ENCODE measurements around the gene HPCA.

Gene HPCA

GRCh38 chr1:32886004-32886827, at the start of gene HPCA:
Gene HPCA, plus strand, starts transcription at chr1:32886491. Its CDS starts 2,408 bp downstream, at chr1:32888899.
- peak; percentile 21 to 30 for ATAC-seq

DNA sequence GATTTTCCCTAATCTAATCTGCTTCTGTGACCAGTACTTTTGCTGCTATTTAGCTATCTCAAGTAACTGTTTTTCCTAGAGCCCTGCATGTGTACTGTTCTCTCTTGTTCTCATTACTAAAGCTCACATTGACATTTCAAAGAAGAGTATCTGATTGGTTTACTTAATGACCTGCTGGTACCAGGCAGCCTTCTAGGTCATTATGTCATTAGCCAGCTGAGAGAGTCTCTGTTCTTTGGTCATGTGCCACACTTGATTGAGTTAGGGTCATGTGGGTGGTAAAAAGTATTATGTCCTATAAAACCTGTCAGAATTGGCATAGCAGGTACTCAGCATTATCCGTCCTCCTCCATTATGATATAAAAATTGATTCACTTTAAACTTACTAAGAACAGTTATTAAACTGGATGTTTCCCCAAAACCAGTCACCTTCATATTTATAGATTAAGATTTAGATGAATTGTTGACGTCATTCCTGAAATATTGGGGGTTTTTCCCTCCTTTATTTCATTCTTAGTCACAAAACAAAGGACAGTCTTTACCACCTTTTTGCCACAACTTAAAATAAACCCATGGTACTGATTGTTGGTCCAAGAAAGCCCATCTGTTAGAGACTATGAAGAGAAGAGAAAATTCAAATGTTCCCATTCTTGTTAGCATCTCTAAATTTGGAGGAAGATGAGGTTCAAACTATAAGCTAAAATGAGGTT, 37.8 kb upstream of the HPCA start:
- ATAC-seq, result peak; percentile 32 to 48

DNA sequence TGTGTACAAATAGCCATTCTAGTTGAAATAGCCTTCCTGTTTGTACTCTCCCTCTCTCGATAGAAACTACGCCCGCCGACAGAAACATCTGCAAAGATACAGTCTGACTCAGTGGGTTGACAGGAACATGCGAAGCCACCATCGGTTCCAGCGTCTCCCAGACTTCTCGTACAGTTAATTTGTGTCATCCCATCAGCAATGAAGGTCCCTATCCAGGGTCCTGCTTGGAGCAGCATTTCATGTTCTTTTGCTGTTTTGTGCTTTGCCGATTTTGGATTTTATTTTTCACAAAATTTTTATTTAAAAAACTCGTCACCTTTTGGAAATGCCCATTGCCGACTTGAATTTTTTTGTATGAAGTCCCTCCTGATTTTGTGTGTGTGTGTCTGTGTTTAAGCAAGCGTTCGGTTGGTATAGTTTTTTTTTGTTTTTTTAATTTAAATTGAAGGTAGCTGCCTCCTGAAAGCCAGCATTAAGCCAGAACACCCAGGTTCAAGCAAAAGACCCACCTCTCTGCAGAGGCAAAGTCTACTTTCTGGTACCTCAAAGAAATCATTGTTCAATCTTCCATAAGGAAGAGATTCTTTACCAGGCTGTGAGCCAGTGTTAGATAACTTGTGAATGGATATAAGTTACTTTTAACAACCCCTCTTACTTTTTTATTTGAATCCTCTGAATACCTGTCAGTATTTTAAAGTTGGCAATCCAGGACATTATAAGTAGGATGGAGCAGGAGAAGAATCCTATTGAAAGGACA, 30.3 kb upstream of the HPCA start:
- ATAC-seq, result no peak

GRCh38 chr1:32858136-32858535, 28.2 kb upstream of the HPCA start:
- ATAC-seq, result no peak

DNA sequence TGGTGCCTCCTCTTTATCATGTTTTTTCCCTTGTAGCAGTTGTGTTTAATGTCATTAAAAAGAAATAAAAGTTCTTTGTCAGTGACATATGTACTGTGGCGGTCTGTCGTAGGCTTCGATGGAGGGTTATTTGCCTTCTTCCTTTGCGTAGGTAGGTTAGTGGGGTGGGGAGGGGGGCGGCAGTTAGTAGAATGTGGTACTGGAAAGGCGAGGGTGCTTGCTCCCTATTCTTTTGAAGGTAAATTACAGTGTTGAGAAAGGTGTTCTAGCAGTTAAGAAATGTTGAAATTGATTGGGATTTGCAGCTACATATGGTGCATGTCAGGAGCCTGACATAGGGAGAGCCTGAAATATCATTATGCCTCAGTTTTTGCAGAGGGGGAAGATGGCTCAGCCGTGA, 27.5 kb upstream of the HPCA start:
- ATAC-seq, result no peak

- ATAC-seq, result no peak
Measured at GRCh38 chr1:32859915-32860314, 26.4 kb upstream of the HPCA start.

- ATAC-seq, result no peak
Measured at GRCh38 chr1:32860566-32860965, 25.7 kb upstream of the HPCA start.

DNA sequence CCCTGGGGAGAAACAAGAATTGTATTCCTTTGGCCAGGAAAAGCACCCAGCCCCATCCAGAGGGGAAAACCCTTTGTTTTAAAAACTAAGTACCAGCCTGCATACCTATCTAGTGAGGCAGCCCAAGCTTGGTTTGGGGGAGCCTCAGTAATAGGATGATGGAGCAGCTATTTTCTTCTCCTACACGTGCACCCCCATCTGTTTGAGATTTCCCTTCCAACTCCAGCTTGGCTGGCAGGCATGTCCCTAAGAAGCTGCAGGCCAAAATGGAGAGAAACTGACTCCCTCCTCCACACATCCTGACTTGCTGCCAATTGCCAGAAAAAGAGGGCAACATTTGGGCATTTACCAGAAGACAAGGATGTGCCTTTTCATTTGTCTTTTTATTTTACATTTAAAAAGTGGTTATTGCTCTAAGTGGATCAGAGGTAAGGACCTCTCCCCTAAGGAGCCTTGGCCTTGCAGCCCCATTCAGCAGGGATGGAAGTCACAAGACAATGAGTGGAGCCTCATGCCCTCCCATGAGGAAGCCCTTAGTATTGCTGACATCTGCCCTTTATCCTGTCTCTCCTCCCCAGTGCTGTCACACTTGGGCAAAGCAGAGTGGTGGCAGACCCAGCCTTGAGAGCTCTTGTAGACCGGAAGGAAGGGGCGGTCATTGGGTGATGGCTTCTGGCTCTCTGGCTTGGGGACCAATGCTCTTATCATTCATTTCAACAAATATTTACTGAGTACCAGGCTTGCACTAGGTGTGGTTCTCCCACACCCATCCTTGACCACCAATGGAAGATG, 24.2 kb upstream of the HPCA start:
- ATAC-seq, result no peak

DNA sequence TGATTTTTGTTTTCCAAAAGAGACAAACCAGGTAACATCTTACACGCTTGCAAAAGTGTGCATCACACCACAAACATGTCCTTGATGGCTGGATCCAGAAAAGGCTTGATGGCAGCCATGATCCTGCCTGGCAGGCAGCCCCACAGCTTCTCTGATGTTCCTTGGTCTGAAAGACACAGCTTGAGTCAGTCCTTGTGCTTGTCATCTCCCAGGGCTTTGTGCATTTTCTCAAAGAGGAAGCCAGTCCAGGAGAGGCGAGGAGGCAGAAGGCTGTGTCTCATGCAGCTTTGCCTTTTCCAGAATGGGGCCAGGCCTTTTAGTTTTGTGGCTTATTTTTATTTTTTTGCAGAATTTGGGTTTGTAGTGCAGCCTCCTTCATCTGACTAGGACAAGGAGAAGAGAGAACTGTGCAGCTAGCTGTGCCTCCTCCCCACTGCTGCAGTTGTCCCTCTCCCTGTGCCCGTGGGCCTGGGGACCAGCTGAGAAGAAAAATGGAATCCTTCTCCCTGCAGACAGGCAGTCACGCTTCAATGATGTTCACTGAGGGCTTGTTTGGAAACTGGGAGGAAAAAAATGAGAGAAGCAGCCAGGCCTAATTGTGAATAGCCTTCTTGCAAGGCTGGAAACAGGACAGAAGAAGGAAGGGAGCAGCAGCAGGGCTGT, 22.9 kb upstream of the HPCA start:
- no peak for ATAC-seq

DNA sequence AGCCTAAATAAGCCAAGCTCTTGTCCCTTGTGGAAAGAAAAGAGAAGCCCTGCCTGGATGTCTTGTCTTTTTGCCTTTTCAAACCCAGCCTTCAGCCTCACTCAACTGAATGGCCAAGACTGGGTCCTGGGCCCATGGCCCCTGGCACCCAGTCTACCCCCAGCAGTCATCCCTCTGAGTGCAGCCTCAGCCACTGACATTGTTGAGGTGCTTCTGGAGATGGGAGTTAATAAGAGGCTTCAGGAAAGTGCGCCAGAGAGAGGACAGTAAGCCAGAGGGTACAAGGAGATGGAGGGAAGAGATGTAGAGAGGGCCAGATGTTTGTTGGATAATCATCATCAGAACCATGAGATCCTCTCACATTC, 22.4 kb upstream of the HPCA start:
- ATAC-seq, result no peak

DNA sequence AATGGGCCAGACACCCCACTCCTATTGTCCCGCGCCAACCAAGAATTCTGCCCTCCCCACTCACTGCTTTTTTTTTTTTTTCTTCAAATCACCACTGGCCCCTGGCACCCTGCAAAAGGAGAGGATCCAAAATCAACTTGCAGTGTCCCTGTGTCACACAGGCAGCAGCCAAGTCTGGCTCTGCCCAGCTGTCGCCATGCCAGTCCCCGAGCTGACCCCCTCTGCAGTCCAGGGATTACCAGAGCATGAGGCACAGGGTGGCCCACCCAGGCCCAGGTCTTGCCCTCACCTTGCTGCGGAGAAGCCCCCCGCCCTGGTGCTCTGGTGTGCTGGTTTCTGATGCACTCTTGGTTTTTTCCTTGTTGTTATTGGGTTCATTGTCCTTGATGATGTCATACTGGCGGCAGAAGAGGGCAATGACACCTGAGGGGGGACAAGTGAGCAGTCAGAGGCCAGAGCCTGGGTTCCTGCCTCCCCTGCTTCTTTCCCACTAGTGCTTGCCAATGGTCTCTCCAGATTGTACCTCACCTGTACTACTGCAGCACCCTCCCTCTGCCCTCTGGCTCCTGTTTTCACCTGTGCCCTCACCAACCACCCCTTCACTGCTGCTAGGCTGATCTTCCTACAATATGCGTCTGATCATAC, 21.8 kb upstream of the HPCA start:
- ATAC-seq, result no peak

DNA sequence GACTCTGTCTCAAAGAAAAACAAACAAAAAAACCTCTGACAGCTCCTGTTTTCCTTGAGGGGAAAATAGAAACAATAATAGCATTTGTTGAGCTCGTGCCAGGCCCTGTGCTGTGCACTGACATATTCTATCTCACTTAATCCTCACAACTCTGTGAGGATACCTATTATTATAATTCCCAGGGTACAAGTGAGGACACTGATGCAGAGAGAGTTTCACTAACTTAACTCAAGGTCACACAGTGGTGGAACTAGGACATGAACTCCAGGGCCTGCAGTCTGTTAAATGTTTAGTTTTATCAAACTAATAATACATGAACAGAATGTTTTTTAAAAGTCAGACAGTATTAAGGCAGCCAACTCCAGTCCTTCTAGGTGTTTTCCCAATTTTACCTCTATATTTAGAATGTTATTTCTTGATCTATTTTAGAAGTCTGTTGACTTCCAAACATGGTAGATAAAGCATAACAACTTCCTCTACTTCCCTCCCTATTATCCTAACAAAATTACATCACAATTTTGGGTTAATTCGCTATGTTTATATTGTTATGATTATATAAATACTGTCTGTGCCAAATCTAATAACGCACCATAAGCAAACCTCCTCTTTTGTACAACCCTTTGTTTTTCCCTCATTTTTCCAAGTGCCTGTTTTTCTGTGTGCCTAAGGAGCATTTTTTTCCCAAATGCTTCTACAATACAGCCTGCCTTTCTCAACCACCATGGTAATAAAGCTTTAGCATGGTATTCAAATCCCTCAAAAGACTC, 20.5 kb upstream of the HPCA start:
- no peak for ATAC-seq

GRCh38 chr1:32867151-32867550, 19.1 kb upstream of the HPCA start:
- ATAC-seq, result no peak

GRCh38 chr1:32867671-32868070, 18.6 kb upstream of the HPCA start:
- ATAC-seq, result no peak

DNA sequence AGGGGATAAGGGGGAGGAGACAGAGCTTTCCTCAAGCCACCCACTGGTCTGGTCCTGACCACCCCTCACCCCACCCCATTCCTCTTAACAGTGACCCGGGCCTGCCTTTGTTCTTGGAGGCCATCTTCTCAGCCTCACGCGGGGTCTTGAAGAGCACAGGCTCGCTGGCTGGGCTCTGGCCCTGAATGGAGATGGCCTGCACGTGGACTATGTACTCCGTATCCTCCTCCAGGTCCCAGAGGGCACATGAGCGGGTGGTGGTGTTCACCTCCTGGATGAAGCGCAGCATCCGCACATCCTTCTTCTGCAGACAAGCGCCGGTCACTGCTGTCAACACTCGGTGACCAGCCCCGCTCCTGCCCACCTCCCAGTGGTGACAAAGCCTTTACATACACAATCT, 18.2 kb upstream of the HPCA start:
- ATAC-seq, result no peak

DNA sequence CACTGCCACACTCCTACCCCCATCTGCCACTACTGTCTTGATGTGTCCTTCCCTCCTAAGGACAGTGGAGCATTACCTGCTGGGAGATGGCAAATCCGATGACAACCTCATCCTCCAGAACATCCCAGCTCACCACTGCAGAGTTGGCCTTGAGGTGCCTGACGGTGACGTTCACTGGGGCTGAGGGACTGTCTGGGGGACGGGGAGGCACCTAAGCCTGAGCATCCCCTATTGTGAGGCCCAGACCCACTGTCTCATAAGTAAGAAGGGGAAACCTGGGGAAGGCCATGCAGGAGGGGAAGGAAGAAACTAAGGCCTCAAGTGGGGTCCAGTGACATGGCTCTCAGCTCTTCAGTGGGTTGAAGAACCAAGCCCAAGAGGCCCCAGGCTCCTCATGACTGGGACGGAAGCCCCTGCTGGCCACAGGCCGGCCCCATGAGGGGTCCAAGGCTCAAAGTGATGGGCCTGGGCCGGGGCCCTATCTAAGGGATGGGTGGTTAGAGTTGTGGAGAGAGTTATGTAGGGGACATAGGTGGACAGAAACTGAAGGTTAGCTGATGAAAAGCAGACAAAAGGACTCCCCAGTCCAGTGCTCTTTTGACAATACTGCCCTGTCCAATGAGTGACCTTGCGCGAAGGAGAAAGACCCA, 17.4 kb upstream of the HPCA start:
- no peak for ATAC-seq

- no peak for ATAC-seq
Measured at GRCh38 chr1:32869923-32870614, 16.2 kb upstream of the HPCA start.

- ATAC-seq, result peak in 1 of 2 donors; percentile 11
Measured at GRCh38 chr1:32870615-32871363, 15.5 kb upstream of the HPCA start, which contains the start of gene FNDC5. Gene FNDC5, minus strand, starts transcription at chr1:32870912.

All from activated CD4-positive, CD25-positive, alpha-beta regulatory T cell treated with anti-CD3 and anti-CD28 coated beads, Interleukin-2, amount 50 U/mL, for 24 hours (primary cell).